NCI-H82 treated with DMSO at 0.1 percent for 48 hours (cell line): ENCODE results near the gene CSH2.
"Not testable (repeated sequence)": the region's sequence is repeated elsewhere in the genome, so short reads cannot be mapped to it uniquely, and the experiment has no call there.

Source experiments
- DNase-seq: peaks from one replicate; lab custom pipeline; 2025; ENCODE audit not compliant: unreplicated experiment; lab: John Stamatoyannopoulos, UW

Gene CSH2

DNA sequence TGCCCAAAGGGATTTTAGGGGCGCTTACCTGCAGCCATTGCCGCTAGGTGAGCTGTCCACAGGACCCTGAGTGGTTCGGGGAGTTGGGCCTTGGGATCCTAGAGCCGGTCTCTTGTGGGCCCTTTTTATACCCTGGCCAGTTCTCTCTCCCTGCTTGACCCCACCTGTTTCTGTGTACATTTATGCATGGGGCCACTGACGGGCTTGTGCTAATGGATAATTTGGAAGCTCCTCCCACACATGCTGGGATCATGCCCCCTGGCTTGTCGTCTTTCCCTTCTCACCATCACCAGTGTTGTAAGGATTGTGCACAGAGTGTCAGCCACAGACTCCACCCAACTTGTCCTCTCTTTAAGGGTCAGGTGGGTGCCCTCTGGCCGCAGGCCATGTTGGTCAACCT lies at the start of gene CSH2:
CSH2 (minus strand) TSS at position 101 of the 400 bp plus-strand sequence; CDS start at position 38, 63 bp downstream.
- DNase-seq: not testable (repeated sequence)

DNA sequence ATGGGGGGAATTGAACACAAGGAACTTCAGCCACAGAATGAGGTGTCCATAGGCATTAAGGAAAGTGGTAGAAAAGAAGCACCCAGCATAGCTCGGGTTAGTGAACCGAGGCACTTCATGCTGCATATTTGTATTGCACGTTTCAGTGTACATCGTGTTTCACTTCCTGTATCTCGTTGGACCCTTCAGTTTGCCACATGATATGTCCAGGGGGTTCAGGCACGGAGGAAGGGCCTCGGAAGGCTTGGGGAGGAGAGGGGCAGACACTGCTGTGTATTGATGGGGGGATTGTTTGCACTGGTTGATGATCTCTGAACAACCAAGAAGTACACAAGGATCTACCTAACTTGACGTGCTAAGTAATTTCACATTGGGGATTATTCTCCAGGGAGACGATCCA lies 48.9 kb upstream of the CSH2 start:
- not testable (repeated sequence) for DNase-seq

DNA sequence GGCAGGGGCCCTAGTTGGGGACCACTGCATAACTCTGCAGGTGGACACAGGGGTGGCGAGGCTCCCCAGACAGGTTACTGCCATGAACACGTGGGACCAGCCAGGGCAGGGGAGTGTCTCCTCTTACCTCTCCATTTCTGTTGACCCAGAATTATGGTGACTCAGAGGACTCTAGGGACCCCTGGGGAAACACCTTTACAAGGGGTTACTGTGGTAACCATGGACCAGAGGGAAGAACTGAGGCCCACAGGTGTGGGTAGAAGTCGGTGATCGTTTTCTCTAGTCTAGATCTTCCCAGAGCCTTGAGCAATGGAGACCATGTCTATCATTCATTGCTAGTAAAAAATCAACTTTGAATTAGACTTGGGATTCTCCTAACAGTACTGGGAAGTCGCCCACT lies 47.3 kb upstream of the CSH2 start:
- not testable (repeated sequence) for DNase-seq

DNA sequence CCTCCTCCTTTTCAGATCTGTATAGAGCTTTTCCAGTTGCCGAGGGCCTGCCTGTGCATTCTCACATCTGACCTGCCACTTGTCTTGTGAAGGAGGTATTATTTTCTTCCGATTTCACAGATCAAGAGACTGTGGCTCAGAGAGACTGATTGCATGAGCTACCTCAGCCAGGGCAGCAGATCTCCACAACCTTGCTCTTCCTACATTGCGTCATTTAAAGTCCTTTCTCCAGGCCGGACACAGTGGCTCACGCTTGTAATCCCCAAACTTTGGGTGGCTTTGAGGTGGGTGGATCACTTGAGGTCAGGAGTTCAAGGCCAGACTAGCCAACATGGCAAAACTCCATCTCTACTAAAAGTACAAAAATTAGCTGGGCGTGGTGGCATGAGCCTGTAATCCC lies 46.6 kb upstream of the CSH2 start:
- DNase-seq: not testable (repeated sequence)

DNA sequence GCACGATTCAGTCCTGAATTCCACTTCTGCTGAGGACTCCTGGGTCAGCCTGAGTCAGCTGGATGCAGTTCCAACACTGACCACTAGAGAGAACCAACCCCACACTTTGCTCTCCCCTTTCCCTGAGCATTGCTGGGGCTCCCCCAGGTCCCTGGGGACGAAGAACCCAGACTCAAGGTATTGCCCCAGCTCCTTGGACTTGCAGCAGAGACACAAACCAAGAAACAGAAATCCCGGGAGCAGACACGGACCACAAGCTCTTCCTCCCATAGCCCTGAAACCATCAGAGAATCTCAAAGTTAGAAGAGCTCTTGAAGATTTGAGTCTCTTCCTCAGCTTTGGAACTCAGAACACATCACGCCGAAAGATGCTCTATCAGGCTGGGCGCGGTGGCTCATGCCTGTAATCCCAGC lies 45.8 kb upstream of the CSH2 start:
- DNase-seq: peak; percentile 7

DNA sequence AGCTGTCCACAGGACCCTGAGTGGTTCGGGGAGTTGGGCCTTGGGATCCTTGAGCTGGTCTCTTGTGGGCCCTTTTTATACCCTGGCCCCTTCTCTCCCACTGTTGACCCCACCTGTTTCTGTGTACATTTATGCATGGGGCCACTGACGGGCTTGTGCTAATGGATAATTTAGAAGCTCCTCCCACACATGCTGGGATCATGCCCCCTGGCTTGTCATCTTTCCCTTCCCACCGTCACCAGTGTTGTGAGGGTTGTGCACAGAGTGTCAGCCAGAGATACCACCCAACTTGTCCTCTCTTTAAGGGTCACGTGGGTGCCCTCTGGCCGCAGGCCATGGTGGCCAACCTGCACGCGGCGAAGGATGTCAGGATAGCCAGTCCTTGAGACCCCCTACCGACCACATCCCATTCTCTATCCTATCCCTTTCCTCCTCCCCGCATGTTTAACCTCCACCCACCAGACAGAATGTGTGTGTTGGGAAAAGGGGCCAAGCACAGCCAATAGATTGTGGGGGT lies 45.4 kb upstream of the CSH2 start, which contains the start of gene GH1:
GH1 (minus strand) TSS at position 51 of the 517 bp plus-strand sequence. CDS start 63 bp downstream, outside the sequence.
- DNase-seq: not testable (repeated sequence)

DNA sequence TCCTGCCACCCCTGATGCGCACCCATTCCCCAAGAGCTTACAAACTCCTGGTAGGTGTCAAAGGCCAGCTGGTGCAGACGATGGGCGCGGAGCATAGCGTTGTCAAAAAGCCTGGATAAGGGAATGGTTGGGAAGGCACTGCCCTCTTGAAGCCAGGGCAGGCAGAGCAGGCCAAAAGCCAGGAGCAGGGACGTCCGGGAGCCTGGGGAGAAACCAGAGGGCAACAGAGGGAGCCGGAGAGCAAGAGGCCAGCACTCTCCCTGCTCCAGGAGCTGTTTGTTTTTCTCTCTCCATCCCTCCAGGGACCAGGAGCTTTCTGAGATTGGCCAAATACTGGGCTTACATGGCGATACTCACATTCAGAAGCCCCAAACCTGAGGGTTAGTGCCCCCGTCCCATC lies 44.8 kb upstream of the CSH2 start:
- no peak for DNase-seq

DNA sequence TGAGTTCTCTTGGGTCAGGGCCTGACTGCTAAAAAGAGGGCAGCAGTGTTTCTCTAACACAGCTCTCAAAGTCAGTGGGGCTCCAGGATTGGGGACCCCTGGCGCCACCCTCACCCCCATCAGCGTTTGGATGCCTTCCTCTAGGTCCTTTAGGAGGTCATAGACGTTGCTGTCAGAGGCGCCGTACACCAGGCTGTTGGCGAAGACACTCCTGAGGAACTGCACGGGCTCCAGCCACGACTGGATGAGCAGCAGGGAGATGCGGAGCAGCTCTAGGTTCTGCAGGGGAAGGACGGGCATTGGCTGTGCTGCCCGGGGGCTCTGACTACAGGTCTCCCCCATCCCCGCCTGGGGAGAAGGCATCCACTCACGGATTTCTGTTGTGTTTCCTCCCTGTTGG lies 44.2 kb upstream of the CSH2 start:
- DNase-seq: no peak

DNA sequence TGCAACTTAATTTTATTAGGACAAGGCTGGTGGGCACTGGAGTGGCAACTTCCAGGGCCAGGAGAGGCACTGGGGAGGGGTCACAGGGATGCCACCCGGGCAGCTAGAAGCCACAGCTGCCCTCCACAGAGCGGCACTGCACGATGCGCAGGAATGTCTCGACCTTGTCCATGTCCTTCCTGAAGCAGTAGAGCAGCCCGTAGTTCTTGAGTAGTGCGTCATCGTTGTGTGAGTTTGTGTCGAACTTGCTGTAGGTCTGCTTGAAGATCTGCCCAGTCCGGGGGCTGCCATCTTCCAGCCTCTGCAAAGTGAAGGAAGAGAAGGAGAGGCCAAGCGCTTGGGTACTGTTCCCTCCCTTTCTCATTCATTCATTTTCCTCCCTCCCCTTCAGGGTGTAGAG lies 43.7 kb upstream of the CSH2 start:
- DNase-seq: not testable (repeated sequence)

DNA sequence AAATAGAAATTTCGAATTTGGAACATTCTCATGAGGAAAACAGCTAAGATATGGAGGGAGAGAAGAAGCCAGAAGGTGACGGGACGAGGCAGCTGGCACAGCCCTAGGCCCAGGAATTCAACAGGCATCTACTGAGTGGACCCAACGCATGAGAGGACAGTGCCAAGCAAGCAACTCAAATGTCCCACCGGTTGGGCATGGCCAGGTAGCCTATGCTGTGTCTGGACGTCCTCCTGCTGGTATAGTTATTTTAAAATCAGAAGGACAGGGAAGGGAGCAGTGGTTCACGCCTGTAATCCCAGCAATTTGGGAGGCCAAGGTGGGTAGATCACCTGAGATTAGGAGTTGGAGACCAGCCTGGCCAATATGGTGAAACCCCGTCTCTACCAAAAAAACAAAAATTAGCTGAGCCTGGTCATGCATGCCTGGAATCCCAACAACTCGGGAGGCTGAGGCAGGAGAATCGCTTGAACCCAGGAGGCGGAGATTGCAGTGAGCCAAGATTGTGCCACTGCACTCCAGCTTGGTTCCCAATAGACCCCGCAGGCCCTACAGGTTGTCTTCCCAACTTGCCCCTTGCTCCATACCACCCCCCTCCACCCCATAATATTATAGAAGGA lies 43.2 kb upstream of the CSH2 start:
- no peak for DNase-seq

DNA sequence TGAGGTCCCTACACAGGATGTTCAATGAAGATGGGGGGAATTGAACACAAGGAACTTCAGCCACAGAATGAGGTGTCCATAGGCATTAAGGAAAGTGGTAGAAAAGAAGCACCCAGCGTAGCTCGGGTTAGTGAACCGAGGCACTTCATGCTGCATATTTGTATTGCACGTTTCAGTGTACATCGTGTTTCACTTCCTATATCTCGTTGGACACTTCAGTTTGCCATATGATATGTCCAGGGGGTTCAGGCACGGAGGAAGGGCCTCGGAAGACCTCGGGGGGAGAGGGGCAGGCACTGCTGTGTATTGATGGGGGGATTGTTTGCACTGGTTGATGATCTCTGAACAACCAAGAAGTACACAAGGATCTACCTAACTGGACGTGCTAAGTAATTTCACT lies 42.3 kb upstream of the CSH2 start:
- not testable (repeated sequence) for DNase-seq

DNA sequence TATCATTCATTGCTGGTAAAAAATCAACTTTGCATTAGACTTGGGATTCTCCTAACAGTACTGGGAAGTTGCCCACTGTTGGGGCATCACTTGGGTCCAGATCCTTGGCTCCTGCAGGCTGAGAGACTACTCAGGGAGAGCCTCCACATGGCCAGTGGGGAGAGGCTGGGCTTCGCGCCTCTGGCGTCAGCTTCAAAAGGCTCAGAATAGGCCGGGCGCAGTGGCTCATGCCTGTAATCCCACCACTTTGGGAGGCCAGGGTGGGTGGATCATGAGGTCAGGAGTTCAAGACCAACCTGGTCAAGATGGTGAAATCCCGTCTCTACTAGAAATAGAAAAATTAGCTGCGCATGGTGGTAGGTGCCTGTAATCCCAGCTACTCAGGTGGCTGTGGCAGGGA lies 41.0 kb upstream of the CSH2 start:
- DNase-seq: no peak

DNA sequence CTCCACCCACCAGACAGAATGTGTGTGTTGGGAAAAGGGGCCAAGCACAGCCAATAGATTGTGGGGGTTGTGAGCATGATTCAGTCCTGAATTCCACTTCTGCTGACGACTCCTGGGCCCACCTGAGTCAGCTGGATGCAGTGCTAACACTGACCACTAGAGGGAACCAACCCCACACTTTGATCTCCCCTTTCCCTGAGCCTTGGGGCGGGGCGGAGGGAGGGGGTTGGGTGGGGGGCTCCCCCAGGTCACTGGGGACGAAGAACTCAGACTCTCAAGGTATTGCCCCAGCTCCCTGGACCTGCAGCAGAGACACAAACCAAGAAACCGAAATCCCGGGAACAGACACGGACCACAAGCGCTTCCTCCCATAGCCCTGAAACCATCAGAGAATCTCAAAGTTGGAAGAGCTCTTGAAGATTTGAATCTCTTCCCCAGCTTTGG lies 38.2 kb upstream of the CSH2 start:
- DNase-seq: peak; percentile 28

DNA sequence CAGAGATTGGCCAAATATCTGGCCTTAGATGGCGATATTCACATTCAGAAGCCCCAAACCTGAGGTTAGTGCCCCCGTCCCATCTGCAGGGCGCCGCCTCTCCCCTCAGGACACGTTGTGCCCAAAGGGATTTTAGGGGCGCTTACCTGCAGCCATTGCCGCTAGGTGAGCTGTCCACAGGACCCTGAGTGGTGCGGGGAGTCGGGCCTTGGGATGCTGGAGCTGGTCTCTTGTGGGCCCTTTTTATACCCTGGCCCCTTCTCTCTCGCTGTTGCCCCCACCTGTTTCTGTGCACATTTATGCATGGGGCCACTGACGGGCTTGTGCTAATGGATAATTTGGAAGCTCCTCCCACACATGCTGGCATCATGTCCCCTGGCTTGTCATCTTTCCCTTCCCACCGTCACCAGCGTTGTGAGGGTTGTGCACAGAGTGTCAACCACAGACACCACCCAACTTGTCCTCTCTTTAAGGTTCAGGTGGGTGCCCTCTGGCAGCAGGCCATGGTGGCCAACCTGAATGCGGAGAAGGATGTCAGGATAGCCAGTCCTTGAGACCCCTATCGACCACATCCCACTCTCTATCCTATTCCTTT lies 37.7 kb upstream of the CSH2 start, which contains the start of gene CSHL1:
CSHL1 (minus strand) TSS at position 218 of the 595 bp plus-strand sequence; CDS start at position 156, 62 bp downstream.
- no peak for DNase-seq

DNA sequence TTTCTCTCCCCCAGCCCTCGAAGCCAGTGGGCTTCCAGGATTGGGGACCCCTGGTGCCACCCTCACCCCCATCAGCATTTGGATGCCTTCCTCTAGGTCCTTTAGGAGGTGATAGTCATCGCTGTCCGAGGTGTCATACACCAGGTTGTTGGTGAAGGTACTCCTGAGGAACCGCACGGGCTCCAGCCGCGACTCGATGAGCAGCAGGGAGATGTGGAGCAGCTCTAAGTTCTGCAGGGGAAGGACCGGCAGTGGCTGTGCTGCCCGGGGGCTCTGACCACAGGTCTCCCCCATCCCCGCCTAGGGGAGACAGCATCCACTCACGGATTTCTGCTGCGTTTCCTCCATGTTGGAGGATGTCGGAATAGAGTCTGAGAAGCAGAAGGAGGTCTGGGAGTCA lies 36.6 kb upstream of the CSH2 start:
- no peak for DNase-seq

DNA sequence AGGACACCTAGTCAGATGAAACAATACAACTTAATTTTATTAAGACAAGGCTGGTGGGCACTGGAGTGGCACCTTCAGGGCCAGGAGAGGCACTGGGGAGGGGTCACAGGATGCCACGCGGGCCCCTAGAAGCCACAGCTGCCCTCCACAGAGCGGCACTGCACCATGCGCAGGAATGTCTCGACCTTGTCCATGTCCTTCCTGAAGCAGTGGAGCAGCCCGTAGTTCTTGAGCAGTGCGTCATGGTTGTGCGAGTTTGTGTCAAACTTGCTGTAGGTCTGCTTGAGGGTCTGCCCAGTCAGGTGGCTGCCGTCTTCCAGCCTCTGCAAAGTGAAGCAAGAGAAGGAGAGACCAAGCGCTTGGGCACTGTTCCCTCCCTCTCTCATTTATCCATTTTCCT lies 36.1 kb upstream of the CSH2 start:
- DNase-seq: not testable (repeated sequence)

DNA sequence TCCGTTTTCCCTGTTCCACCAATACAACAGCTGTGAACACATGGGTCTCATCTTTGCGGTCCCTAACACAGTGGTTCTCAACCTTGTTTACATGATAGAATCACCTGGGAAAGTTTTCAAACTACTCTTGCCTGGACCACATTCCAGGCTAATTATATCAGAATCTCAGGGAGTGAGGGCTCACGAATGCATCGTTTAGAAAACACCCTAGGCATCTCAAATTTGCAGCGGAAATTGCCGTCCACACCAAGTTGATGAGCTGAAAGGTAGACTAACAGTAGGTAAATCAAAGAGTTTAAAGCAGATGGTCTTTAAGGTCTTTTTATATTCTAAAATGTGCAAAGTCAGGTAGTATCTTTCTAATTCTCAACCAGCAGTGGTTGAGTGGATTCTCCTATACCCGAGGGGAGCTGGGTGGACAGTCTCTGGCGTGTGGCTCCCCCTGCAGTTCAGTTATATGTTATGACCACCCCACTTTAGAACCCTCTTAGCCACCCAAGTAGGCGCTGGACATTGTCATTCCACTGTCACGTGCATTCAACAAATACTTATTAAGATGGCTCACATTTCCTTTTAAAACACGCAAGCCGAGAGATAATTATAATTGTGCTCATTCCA lies 33.8 kb upstream of the CSH2 start:
- peak; percentile 62 for DNase-seq

DNA sequence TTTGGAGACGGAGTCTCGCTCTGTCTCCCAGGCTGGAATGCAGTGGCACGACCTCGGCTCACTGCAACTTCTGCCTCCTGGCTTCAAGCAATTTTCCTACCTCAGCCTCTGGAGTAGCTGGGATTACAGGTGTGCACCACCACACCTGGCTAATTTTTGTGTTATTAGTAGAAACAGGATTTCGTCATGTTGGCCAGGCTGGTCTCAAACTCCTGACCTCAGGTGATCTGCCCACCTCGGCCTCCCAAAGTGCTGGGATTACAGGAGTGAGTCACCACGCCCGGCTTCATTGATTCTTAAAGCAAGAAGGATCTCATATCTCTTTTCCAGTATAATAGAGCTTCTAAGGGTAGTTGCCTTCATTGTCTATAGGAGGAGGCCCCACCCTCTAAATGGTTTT lies 31.3 kb upstream of the CSH2 start:
- not testable (repeated sequence) for DNase-seq

DNA sequence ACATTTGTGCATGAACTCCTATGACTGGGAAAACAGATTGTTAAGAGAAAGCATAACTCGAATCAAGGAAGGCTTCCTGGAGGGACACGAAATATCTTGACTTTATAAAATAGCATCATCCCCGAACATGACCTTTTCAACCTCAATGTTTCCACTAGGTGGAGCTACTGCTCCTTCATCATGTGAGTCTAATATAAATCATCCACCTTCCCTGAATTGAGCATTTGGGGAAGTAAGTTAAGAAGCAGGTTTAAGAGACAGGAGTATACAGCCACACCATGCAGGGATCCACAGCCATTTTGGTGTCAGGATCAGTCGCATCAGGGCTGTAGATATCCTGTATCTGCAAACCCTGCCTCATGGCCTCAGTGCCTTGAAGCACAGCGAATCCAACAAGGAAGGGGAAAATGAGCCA lies 30.3 kb upstream of the CSH2 start:
- peak; percentile 16 for DNase-seq

DNA sequence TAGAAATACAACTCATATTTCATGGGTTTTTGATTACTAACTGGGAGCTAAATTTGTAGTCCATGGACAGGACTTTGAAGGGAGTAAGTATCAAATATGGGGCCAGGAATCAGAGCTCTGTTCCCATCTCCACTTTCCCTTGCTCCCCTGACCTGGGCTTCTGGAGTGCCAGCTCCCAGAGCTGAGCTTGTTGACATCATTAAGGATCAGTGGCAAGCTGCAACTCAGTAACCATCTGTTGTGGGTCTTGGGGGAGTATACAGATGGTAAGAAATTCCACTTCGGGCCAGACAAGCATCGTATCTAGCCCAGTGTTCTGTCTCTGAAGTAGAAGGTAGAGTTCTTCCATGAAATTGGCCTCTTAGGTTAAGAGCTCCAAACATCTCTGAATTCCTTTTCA lies 28.5 kb upstream of the CSH2 start:
- peak; percentile 88 for DNase-seq

DNA sequence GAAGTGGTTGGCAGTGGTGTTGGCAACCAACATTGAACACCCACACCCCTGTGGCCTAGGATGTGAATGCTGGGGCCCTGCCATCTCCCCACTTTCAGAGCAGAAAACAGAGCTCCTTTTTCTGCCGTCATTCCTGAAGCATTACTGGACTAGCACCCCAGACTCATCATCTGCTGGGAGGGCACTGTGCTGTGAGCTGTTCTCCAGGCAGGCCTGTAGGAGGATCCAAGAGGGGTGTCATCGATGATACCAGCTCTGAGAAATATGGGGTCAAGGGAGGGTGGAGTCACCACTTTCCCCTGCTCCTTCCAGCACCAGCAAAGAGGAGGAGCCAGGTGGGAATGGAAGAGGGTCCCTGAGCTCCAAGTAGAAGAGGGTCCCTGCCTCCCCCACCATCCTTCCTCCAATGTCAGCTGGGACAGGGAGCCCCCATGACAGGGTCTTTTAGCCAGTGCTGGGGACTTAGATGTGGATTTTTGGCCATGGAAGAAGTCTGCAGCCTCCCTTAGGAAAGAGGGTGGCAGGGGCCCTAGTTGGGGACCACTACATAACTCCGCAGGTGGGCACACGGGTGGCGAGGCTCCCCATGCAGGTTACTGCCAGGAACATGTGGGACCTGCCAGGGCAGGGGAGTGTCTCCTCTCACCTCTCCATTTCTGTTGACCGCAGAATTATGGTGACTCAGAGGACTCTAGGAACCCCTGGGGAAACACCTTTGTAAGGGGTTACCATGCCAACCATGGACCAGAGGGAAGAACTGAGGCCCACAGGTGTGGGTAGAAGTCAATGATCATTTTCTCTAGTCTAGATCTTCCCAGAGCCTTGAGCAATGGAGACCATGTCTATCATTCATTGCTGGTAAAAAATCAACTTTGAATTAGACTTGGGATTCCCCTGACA lies 25.7 kb upstream of the CSH2 start:
- not testable (repeated sequence) for DNase-seq
